Measurements from ENCODE around the gene ATP2A2. TPM values are rescaled to one million over a fixed set of nuclear protein-coding genes. Genes with fewer than 3 reads are reported as not detected.
"Not testable (repeated sequence)": the region's sequence is repeated elsewhere in the genome, so short reads cannot be mapped to it uniquely, and the experiment has no call there.

ATP2A2 gene
- polyA plus RNA-seq, 1 donor (not counting 4 experiments of a cell fraction or from before 2014, with no cell fraction given) = 127 TPM

DNA sequence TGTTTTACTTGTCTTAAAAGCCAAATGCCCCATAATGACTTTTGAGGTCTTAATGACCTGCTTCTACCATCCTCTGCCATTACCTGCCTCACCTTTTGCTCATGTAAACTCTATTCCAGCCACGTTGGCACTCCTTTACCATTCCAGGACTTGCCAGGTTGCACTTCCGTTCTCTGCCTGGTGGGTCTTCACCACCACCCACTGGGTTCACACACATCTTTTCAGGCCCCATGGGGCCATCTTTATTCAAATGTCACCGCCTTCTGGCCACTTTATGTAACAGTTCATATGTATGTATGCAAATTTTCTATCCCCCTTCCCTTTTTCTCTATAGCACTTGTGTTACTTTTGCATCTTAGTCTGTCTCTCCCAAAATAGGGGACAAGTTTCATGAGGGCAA lies 57.7 kb downstream of the ATP2A2 start:
- H3K27ac ChIP-seq (ENCODE audit: control insufficient read depth, insufficient read depth, low read length) = no peak overlapping the region
- no peaks in the 10 kb centered on the region for H3K9me3 ChIP-seq (ENCODE audit: control insufficient read depth, low read depth, low read length)
- H3K4me2 ChIP-seq (ENCODE audit: control insufficient read depth, extremely low read depth, insufficient read depth, low read depth, low read length) = no peak overlapping the region
- peaks cover 15% of the 10 kb centered on the region for H3K4me1 ChIP-seq (ENCODE audit: control insufficient read depth, extremely low read depth, insufficient read depth, low read length)
- peaks cover 58 to 77% of the 10 kb centered on the region in 2 experiments for H3K36me3 ChIP-seq (ENCODE audit: control insufficient read depth in 2 of 2, extremely low read depth in 1 of 2, insufficient read depth in 2 of 2, low read length in 2 of 2)
- DNase-seq (ENCODE audit: low read depth, low spot score) = no peak
- peaks cover 3% of the 10 kb centered on the region for H4K20me1 ChIP-seq (ENCODE audit: control insufficient read depth, extremely low read depth, insufficient read depth, low read length)
- TF ChIP-seq CTCF (optimal IDR thresholded peaks at IDR 0.05 in 1 of 3, IDR thresholded peaks at IDR 0.05 in 1 of 3, conservative IDR thresholded peaks at IDR 0.05 in 1 of 3; ENCODE audit: extremely low read depth in 1 of 3, insufficient read depth in 2 of 3, low read length in 3 of 3) (peak in 1 of 3 experiments; percentile 18), EZH2 (IDR thresholded peaks at IDR 0.05; ENCODE audit: low read length) (no peak)
- no peak for FAIRE-seq
- dilution Hi-C loops (cut with MboI; ENCODE audit: extremely low pct_ligation_motif_present, low sequenced_read_pairs) = no loop called here
- no peak overlapping the region for H2AFZ ChIP-seq (ENCODE audit: control insufficient read depth, low read length)
- H3K27me3 ChIP-seq (ENCODE audit: control insufficient read depth, extremely low read depth, insufficient read depth, low read length) = no peaks in the 10 kb centered on the region
- H3K79me2 ChIP-seq (ENCODE audit: control insufficient read depth, insufficient read depth, low read length) = peaks cover 32% of the 10 kb centered on the region
- no peak overlapping the region for H3K4me3 ChIP-seq (ENCODE audit: control insufficient read depth in 2 of 3, extremely low read depth in 1 of 3, insufficient read depth in 2 of 3, low read depth in 1 of 3, low read length in 3 of 3)
- no peak overlapping the region for H3K9ac ChIP-seq (ENCODE audit: control insufficient read depth, extremely low read depth, insufficient read depth, low read length)
- no peaks in the 10 kb centered on the region for H3K9me1 ChIP-seq (ENCODE audit: control insufficient read depth, extremely low read depth, insufficient read depth, low read length)

GRCh38 chr12:110339184-110339952 lies 58.3 kb downstream of the ATP2A2 start:
- no peaks in the 10 kb centered on the region for H3K27me3 ChIP-seq (ENCODE audit: control insufficient read depth, extremely low read depth, insufficient read depth, low read length)
- DNase-seq (ENCODE audit: low read depth, low spot score) (no peak), FAIRE-seq (peak; percentile 9)
- H3K9me3 ChIP-seq (ENCODE audit: control insufficient read depth, low read depth, low read length) = no peaks in the 10 kb centered on the region
- no peaks in the 10 kb centered on the region for H3K9me1 ChIP-seq (ENCODE audit: control insufficient read depth, extremely low read depth, insufficient read depth, low read length)
- H3K79me2 ChIP-seq (ENCODE audit: control insufficient read depth, insufficient read depth, low read length) = peaks cover 30% of the 10 kb centered on the region
- peaks cover 59 to 77% of the 10 kb centered on the region in 2 experiments for H3K36me3 ChIP-seq (ENCODE audit: control insufficient read depth in 2 of 2, extremely low read depth in 1 of 2, insufficient read depth in 2 of 2, low read length in 2 of 2)
- H3K4me1 ChIP-seq (ENCODE audit: control insufficient read depth, extremely low read depth, insufficient read depth, low read length) = peaks cover 22% of the 10 kb centered on the region
- TF ChIP-seq EZH2 (IDR thresholded peaks at IDR 0.05; ENCODE audit: low read length) (no peak), CTCF (optimal IDR thresholded peaks at IDR 0.05 in 1 of 3, IDR thresholded peaks at IDR 0.05 in 1 of 3, conservative IDR thresholded peaks at IDR 0.05 in 1 of 3; ENCODE audit: extremely low read depth in 1 of 3, insufficient read depth in 2 of 3, low read length in 3 of 3) (no peak)
- no peak overlapping the region for H2AFZ ChIP-seq (ENCODE audit: control insufficient read depth, low read length)
- H3K4me2 ChIP-seq (ENCODE audit: control insufficient read depth, extremely low read depth, insufficient read depth, low read depth, low read length) = no peak overlapping the region
- no peak overlapping the region for H3K27ac ChIP-seq (ENCODE audit: control insufficient read depth, insufficient read depth, low read length)
- no peaks in the 10 kb centered on the region for H4K20me1 ChIP-seq (ENCODE audit: control insufficient read depth, extremely low read depth, insufficient read depth, low read length)
- no peak overlapping the region for H3K4me3 ChIP-seq (ENCODE audit: control insufficient read depth in 2 of 3, extremely low read depth in 1 of 3, insufficient read depth in 2 of 3, low read depth in 1 of 3, low read length in 3 of 3)
- dilution Hi-C loops (cut with MboI; ENCODE audit: extremely low pct_ligation_motif_present, low sequenced_read_pairs) = no loop called here
- H3K9ac ChIP-seq (ENCODE audit: control insufficient read depth, extremely low read depth, insufficient read depth, low read length) = no peak overlapping the region

- H3K27ac ChIP-seq (ENCODE audit: control insufficient read depth, insufficient read depth, low read length) = peak overlapping the region; percentile 23
- H3K79me2 ChIP-seq (ENCODE audit: control insufficient read depth, insufficient read depth, low read length) = peaks cover 30% of the 10 kb centered on the region
- peaks cover 30% of the 10 kb centered on the region for H3K4me1 ChIP-seq (ENCODE audit: control insufficient read depth, extremely low read depth, insufficient read depth, low read length)
- H3K36me3 ChIP-seq (ENCODE audit: control insufficient read depth in 2 of 2, extremely low read depth in 1 of 2, insufficient read depth in 2 of 2, low read length in 2 of 2) = peaks cover 59 to 79% of the 10 kb centered on the region in 2 experiments
- H3K27me3 ChIP-seq (ENCODE audit: control insufficient read depth, extremely low read depth, insufficient read depth, low read length); H3K9ac ChIP-seq (ENCODE audit: control insufficient read depth, extremely low read depth, insufficient read depth, low read length); DNase-seq (ENCODE audit: low read depth, low spot score); dilution Hi-C loops (cut with MboI; ENCODE audit: extremely low pct_ligation_motif_present, low sequenced_read_pairs); H4K20me1 ChIP-seq (ENCODE audit: control insufficient read depth, extremely low read depth, insufficient read depth, low read length); H3K4me3 ChIP-seq (ENCODE audit: control insufficient read depth in 2 of 3, extremely low read depth in 1 of 3, insufficient read depth in 2 of 3, low read depth in 1 of 3, low read length in 3 of 3); FAIRE-seq; H3K9me3 ChIP-seq (ENCODE audit: control insufficient read depth, low read depth, low read length); H2AFZ ChIP-seq (ENCODE audit: control insufficient read depth, low read length); H3K9me1 ChIP-seq (ENCODE audit: control insufficient read depth, extremely low read depth, insufficient read depth, low read length); H3K4me2 ChIP-seq (ENCODE audit: control insufficient read depth, extremely low read depth, insufficient read depth, low read depth, low read length): not testable (repeated sequence)
Measured at GRCh38 chr12:110340261-110340660, 59.2 kb downstream of the ATP2A2 start.
